Heart left ventricle (tissue), 16 donors: ENCODE results near the gene MFNG. TPM values are rescaled to one million over a fixed set of nuclear protein-coding genes. Genes with fewer than 3 reads are reported as not detected.

Experiments
- ATAC-seq, 4 donors: fragments of 200-7000 bp; cut with Tn5 transposase; one replicate each; pipeline ENCODE4 v1.9.1; 2020 to 2022; ENCODE audit warnings: moderate library complexity in 4 of 4, mild to moderate bottlenecking in 3 of 4, moderate number of reproducible peaks in 1 of 4
- DNase-seq, 5 donors: peaks; one replicate each; pipeline ENCODE4 v3.0.0-alpha.2; 2020
- H3K27ac ChIP-seq, 12 donors: fragments of 200-600 bp; sonication (generic) in 4 of 12; one replicate each; pipeline versions ENCODE4 v1.5.0 to v1.8.0; 2016 to 2022; ENCODE audit warnings: mild to moderate bottlenecking in 2 of 12
- H3K27me3 ChIP-seq, 9 donors: fragments of 200-600 bp; sonication (generic) in 2 of 9; one replicate each; pipeline versions ENCODE4 v1.5.1 to v1.8.0; 2016 to 2022; ENCODE audit warnings: mild to moderate bottlenecking in 3 of 9
- H3K36me3 ChIP-seq, 9 donors: fragments of 200-600 bp; sonication (generic) in 2 of 9; one replicate each; pipeline versions ENCODE4 v1.5.0 to v1.8.0; 2018 to 2022; ENCODE audit warnings: mild to moderate bottlenecking in 2 of 9
- H3K4me1 ChIP-seq, 12 donors: fragments of 200-600 bp; sonication (generic) in 4 of 12; one replicate each; pipeline versions ENCODE4 v1.5.0 to v1.8.0; 2016 to 2022; ENCODE audit warnings: mild to moderate bottlenecking in 3 of 12
- H3K4me3 ChIP-seq, 12 donors: fragments of 200-600 bp; sonication (generic) in 4 of 12; one replicate each; pipeline versions ENCODE4 v1.5.0 to v1.8.0; 2017 to 2022; ENCODE audit warnings: mild to moderate bottlenecking in 9 of 12, moderate library complexity in 4 of 12
- H3K9me3 ChIP-seq, 12 donors: fragments of 200-600 bp; sonication (generic) in 4 of 12; one replicate each; pipeline versions ENCODE4 v1.5.0 to v1.8.0; 2016 to 2022; ENCODE audit warnings: mild to moderate bottlenecking in 1 of 12
- POLR2A ChIP-seq, 2 donors: fragments of 450-650 bp; IDR thresholded peaks; one replicate each; pipeline ENCODE4 v1.6.1; 2017; ENCODE audit warnings: antibody characterized with exemption in 2 of 2, mild to moderate bottlenecking in 2 of 2, moderate library complexity in 2 of 2
- WGBS, 4 donors: extraction: QIAGEN DNeasy Blood & Tissue Kit in 2 of 4; methylation state at CpG; one replicate each; pipeline versions ENCODE4 v1.1.5 to v1.1.7; 2013 to 2018; 5-methylcytosine and 5-hydroxymethylcytosine counted together
- intact Hi-C, 10 donors: fragments of 100-400 bp; cut with DNase I; formaldehyde crosslinking; loops; one replicate each; pipeline versions ENCODE4 v1.11.1 to v1.14.2; 2022
- polyA plus RNA-seq, 2 donors: library from polyadenylated mRNA; stranded (reverse); fragments of 200-250 nt; gene quantifications; one replicate each; pipeline ENCODE4 v1.2.3, GENCODE V29; 2013
- total RNA-seq, 9 donors: library from RNA; depleted of rRNA in 2 of 9; stranded (reverse); fragments of >200 nt in 2 of 9; fragmentation: NEBNext Ultra II Directional in 3 of 9; extraction: Animal tissue kit (Norgen Biotek cat#: 25700) in 3 of 9; gene quantifications; one replicate each; pipeline versions ENCODE4 v1.1.0 to v1.2.4, GENCODE V29; 2016 to 2023
- TF ChIP-seq, protein P1 (sequence below), 12 donors: fragments of 200-600 bp; sonication (generic) in 4 of 12; IDR thresholded peaks; one replicate each; pipeline versions ENCODE4 v1.5.0 to v1.8.0; 2018 to 2022; ENCODE audit warnings: antibody characterized with exemption in 12 of 12, mild to moderate bottlenecking in 5 of 12
- donor health status: ischemic (EF 13 %, LVEDD 7.1; RV severe dilation, severe dysfunction).
- donor health status: healthy with polysubstance abuse.
- donor health status: DM: no; HTN: yes; CAD: no.
- donor health status: DM: no; HTN: no; CAD: no.
- donor health status: ischemic (EF 25% LVEDD 6.9; RV normal size, moderate dysfunction).
- donor health status: ischemic (EF 25% LVEDD 5.7; RV mildly dilated, moderate dysfunction).
- donor health status: healthy.
- donor health status: DM: yes; HTN: yes; CAD: no.
- donor health status: ischemic (EF 35%, LVEDD 5.7; RV mildly dilated, moderate dysfunction).
- donor health status: nonischemic (EF 11% LVEDD 7.7; RV severe dilation, severe dysfunction).
- donor health status: DM: yes; HTN: yes; CAD: no.
- donor health status: PGD.
- donor health status: ischemic (EF 29% LVEDD 5.4; RV normal size, mild dysfunction).
- donor health status: nonischemic (EF 23%, LVEDD 6.1; RV moderate dilation, normal function).

The MFNG gene
- total and polyA plus RNA-seq, 11 donors, result 5.8 to 25.6 (median 9.6) TPM

- Histone ChIP-seq H3K27ac (no peak overlapping the region), H3K4me1 (no peaks in the 10 kb centered on the region), H3K9me3 (no peaks in the 10 kb centered on the region), H3K27me3 (peaks cover 0 to 28% (median 2%) of the 10 kb centered on the region in 9 donors), H3K4me3 (no peak overlapping the region), H3K36me3 (peaks cover 0 to 83% (median 6%) of the 10 kb centered on the region in 9 donors)
- WGBS, 4 donors, result 76 to 80% (median 78%) methylated on average over 8 to 11 of the region's 11 CpGs
- ATAC-seq (no peak), DNase-seq (no peak)
- intact Hi-C loops, result no loop called here
- TF ChIP-seq POLR2A (IDR thresholded peaks at IDR 0.05), result no peak
- TF ChIP-seq, protein P1, sequence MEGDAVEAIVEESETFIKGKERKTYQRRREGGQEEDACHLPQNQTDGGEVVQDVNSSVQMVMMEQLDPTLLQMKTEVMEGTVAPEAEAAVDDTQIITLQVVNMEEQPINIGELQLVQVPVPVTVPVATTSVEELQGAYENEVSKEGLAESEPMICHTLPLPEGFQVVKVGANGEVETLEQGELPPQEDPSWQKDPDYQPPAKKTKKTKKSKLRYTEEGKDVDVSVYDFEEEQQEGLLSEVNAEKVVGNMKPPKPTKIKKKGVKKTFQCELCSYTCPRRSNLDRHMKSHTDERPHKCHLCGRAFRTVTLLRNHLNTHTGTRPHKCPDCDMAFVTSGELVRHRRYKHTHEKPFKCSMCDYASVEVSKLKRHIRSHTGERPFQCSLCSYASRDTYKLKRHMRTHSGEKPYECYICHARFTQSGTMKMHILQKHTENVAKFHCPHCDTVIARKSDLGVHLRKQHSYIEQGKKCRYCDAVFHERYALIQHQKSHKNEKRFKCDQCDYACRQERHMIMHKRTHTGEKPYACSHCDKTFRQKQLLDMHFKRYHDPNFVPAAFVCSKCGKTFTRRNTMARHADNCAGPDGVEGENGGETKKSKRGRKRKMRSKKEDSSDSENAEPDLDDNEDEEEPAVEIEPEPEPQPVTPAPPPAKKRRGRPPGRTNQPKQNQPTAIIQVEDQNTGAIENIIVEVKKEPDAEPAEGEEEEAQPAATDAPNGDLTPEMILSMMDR (IDR thresholded peaks at IDR 0.05), result no peak
Measured at GRCh38 chr22:37474447-37475090, 11.6 kb downstream of the MFNG start.

DNA sequence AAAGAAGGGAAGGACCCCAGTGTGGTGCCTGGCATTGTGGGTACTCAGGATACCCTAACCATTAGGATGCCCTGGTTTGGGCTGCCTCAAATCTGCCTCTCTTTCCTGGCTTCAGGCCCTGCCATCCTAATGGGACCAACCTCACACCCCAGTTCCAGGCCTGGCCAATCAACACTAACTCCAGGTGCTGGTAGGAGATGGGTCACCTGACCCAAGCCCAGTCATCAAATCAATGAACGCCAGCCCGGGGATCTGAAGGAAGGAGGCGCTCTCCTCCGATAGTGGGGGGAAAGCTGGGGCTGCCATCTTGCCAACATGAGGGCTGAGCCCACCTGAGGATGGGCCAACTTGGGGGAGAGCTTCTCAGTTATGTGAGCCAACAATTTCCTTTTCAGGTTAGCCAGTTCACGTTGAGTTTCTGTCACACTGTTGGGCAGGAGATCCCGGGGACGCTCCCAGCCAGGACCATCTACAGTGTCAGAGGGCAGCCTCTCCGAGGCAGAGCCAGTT lies 12.7 kb downstream of the MFNG start:
- WGBS, 4 donors, result 76 to 79% (median 77%) methylated on average over 5 to 8 of the region's 8 CpGs
- ATAC-seq, result no peak
- peaks cover 0 to 74% (median 6%) of the 10 kb centered on the region in 9 donors for H3K36me3 ChIP-seq
- intact Hi-C loops, result no loop called here
- no peak overlapping the region for H3K27ac ChIP-seq
- H3K4me1 ChIP-seq, result no peaks in the 10 kb centered on the region
- peaks cover 0 to 20% (median 2%) of the 10 kb centered on the region in 9 donors for H3K27me3 ChIP-seq
- no peak for DNase-seq
- no peak overlapping the region for H3K4me3 ChIP-seq
- TF ChIP-seq, protein P1 (IDR thresholded peaks at IDR 0.05), result no peak
- no peak for TF ChIP-seq POLR2A (IDR thresholded peaks at IDR 0.05)
- H3K9me3 ChIP-seq, result no peaks in the 10 kb centered on the region

GRCh38 chr22:37472418-37473006 lies 13.7 kb downstream of the MFNG start:
- no peak for TF ChIP-seq POLR2A (IDR thresholded peaks at IDR 0.05)
- TF ChIP-seq, protein P1 (IDR thresholded peaks at IDR 0.05), result peak in 11 of 12 donors; percentile 24 to 54 (median 35)
- Histone ChIP-seq H3K27me3 (peaks cover 0 to 19% (median 2%) of the 10 kb centered on the region in 9 donors), H3K27ac (no peak overlapping the region), H3K4me3 (no peak overlapping the region), H3K4me1 (no peaks in the 10 kb centered on the region), H3K9me3 (no peaks in the 10 kb centered on the region), H3K36me3 (peaks cover 0 to 64% (median 0%) of the 10 kb centered on the region in 9 donors)
- ATAC-seq, result peak in 1 of 4 donors; percentile 30
- DNase-seq, result no peak
- intact Hi-C loops, result no loop called here
- 18 to 43% (median 29%) methylated on average over 7 to 8 of the region's 8 CpGs for WGBS, 4 donors

DNA sequence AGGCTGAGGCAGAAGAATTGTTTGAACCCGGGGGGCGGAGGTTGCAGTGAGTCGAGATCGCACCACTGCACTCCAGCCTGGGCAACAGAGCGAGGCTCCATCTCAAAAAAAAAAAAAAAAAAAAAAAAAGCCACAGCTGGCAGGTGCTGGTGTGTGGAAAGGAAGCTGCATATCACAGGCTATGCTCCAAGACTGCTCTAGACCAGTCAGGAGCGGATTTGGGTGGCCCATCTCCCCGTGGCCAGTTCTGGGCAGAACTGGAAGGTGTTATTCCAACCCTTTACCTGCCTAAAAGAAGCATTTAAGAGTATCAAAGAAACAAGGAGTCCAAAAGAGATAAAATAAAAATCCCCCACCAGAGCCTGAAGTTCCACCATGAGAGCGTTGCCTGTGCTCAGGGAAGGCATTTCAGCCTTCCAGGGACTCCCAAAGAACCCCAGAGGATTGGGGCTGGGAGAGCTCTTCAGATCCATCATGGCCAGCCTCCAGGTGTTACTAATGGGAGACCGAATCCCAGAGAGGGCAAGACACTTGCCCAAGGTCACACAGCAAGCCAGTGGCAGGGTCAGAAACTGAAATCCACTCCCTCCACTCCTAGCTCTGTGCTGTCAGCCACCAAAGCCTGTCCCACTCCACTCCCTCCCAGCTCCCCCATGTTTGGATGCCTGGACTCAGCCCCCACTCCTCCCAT lies 14.3 kb downstream of the MFNG start:
- intact Hi-C loops, result no loop called here
- H3K36me3 ChIP-seq, result peaks cover 0 to 60% (median 0%) of the 10 kb centered on the region in 9 donors
- WGBS, 4 donors, result 84 to 88% (median 87%) methylated on average over 9 of the region's 9 CpGs
- TF ChIP-seq, protein P1 (IDR thresholded peaks at IDR 0.05), result no peak
- no peak for TF ChIP-seq POLR2A (IDR thresholded peaks at IDR 0.05)
- no peak for ATAC-seq
- H3K27me3 ChIP-seq, result peaks cover 0 to 14% (median 4%) of the 10 kb centered on the region in 9 donors
- H3K4me1 ChIP-seq, result no peaks in the 10 kb centered on the region
- H3K27ac ChIP-seq, result no peak overlapping the region
- H3K9me3 ChIP-seq, result no peaks in the 10 kb centered on the region
- DNase-seq, result no peak
- no peak overlapping the region for H3K4me3 ChIP-seq
